Fibroblast of skin of abdomen (primary cell): ENCODE data around the gene TIPRL.

Experiments
- DNase-seq: peaks from one replicate; pipeline ENCODE4 v3.0.0-alpha.2; 2013

Gene TIPRL

GRCh38 chr1:168217664-168218063 lies 38.9 kb downstream of the TIPRL start:
- no peak for DNase-seq

- no peak for DNase-seq
Observed at GRCh38 chr1:168218658-168219057, 39.9 kb downstream of the TIPRL start.

DNA sequence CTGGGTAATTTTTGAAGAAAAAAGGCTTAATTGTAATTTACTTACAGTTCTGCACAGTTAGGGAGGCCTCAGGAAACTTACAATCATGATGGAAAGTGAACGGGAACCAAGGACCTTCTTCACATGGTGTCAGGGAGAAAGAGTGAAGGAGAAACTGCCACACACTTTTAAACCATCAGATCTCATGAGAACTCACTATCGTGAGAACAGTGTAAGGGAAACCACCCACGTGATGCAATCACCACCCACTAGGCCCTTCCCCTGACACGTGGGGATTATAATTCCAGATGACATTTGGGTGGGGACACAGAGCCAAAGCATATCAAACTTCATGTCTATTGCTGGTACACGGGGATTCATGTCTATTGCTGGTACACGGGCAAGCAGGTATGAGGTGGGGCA lies 41.7 kb downstream of the TIPRL start:
- no peak for DNase-seq

DNA sequence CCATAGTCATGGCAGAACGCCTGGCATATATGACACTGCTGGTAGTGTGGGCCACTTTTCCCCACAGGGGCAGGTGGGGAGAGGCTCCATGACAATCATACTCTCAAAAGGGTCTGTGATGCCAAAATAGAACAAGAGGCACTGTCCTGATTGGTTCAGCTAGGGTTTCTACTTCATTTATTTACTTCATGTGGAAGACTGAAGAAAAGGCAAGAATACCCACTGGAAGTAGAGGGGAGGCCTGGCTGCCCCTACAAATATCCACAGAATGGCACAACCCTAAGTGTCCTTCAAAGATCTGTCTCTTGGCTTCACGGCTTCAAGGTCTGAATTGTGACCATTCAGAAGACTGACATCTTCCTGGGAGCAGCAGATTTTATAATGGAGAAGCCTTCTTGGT lies 42.5 kb downstream of the TIPRL start:
- DNase-seq = no peak

DNA sequence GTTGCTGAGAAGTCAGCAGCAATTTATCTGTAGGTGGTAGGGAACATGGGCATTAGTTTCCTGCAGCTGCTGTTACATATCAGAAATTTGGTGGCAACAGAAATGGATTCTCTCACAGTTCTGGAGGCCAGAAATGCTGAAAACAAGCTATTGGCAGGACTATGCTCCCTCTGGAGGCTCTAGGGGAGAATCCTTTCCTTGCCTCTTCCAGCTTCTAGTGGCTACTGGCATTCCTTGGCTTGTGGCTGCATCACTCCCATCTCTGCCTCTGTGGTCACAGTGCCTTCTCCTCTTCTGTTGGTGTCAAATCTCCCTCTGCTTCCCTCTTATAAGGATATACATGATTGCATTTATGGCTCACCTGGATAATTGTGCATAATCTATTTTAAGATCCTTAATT lies 44.5 kb downstream of the TIPRL start:
- DNase-seq = no peak

GRCh38 chr1:168223681-168224540 lies 45.1 kb downstream of the TIPRL start:
- DNase-seq = peak; percentile 87

DNA sequence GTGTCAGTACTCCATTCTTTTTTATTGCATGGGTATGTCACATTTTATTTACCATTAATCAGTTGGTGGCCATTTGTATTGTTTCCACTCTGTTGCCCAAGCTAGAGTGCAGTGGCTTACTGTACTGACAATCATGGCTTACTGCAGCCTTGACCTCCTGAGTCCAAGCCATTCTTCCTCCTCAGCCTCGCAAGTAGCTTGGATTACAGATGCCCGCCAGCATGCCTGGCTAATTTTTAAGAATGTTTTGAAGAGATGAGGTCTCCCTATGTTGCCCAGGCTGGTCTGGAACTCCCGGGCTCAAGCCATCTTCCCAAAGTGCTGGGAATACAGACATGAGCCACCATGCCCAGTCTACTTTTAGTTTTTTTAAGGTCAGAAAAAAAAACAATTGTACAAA lies 46.2 kb downstream of the TIPRL start:
- no peak for DNase-seq

- peak; percentile 67 for DNase-seq
Observed at GRCh38 chr1:168225476-168226190, 46.9 kb downstream of the TIPRL start, which contains the start of gene SFT2D2. SFT2D2 (plus strand) TSS chr1:168226004; CDS start chr1:168226080, 76 bp downstream.

GRCh38 chr1:168227620-168228019 lies 48.9 kb downstream of the TIPRL start:
- no peak for DNase-seq

DNA sequence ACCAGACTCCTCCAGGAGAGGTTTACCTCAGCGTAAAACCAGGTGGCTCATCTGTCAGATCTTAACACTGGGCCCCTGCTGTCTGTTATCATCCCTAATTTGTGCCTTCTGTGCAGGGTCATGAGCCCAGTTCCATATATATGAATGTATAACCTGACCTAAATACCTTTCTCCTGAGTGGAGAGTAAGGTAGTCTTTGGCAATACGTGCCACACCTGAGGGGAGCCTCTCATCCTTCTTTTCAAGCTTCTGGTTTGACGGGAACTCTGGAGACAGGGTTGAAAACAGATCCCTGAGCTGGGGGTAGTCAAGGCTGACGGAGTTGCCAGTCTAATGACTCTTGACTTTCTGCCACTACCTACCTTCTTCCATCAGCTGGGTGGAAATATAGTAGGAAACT lies 51.1 kb downstream of the TIPRL start:
- no peak for DNase-seq

GRCh38 chr1:168230709-168231108 lies 51.9 kb downstream of the TIPRL start:
- DNase-seq = no peak

DNA sequence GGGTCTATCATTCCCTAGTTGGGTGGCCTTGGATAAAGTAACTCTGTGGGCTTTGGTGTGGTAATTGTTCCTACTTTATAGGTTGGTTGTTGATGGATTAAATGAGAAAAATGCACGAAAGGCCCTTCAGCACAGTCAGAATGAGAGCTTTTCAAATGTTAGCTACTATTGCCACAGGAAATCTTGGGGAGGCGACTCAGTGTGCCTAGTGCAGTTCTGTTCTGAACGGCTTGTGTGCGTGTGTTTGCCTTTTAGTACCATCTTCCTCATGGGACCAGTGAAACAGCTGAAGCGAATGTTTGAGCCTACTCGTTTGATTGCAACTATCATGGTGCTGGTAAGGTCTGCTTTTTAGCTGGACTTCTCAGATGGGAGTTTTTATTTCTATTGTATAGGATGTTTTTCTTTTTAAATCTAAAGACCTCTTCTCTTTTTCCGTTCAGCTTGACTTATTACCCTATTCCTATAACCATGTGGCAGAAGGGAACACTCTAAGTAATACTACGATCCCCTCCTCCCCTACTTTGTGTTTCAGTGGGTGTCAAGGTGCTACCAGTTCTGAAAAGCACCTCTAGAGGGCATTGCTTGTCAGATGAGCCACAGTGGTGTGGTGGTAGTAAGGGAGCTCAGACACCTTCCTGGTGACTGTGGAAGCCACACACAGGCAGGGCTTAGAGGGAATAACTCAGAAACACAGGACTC lies 56.2 kb downstream of the TIPRL start:
- DNase-seq = peak; percentile 52

GRCh38 chr1:168235548-168235885 lies 56.8 kb downstream of the TIPRL start:
- peak; percentile 32 for DNase-seq

GRCh38 chr1:168235937-168236336 lies 57.2 kb downstream of the TIPRL start:
- DNase-seq = no peak

GRCh38 chr1:168236836-168237611 lies 58.3 kb downstream of the TIPRL start:
- no peak for DNase-seq

GRCh38 chr1:168243198-168243597 lies 64.4 kb downstream of the TIPRL start:
- no peak for DNase-seq

DNA sequence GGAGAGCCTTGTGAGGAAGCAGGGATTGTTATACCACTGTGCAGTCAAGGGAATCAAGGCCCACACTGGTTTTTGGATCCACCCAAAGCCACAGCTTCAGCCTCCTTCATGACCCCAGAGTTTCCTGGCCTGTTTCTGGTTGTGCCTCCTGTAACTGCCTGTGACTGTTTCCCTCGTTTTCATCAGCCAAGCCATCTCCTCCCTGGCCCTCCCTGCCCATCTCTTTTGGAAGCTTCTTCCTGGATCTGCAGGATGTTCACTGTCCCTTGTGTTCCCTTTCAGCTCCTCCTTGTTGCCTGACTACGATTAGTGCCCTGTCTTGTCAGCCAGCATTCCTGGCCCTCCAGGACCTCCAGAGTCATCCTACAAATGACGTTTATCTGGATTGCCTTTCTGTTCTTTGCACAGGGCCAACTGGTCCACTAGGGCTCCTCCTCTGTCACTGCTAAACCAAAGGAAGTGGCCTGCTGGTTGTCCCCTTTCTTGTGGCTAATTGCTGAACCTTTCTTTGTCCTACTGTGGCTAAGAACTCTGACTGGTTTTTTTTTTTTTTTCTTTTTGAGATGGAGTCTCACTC lies 65.0 kb downstream of the TIPRL start:
- no peak for DNase-seq

GRCh38 chr1:168245042-168245441 lies 66.3 kb downstream of the TIPRL start:
- no peak for DNase-seq

DNA sequence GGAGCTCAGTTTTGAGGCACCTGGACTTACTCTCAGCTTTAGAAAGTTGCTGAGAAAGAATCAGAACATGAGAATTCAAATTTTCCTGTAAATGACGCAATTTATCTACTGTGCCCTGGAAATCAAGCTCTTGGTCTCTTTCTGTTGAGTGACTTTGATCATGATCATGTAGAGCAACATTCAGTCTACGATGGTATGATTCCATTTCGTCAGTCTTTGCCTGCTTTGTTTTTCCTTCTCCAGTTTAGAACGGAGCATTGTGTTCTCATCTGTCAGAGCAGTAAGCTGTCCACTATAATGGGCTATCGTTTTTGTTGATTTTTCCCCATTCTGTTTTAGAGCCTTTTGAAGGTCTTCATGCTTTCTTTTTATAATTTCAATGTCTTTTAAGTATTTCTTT lies 67.7 kb downstream of the TIPRL start:
- DNase-seq = no peak
